ENCODE results near the gene YBEY.

- TF ChIP-seq EZH2 (IDR thresholded peaks at IDR 0.05; ENCODE audit: borderline replicate concordance, insufficient read depth, low read length, poor library complexity, severe bottlenecking) (no peak), CTCF (IDR thresholded peaks at IDR 0.05; ENCODE audit: poor library complexity, severe bottlenecking) (no peak), EP300 (conservative IDR thresholded peaks at IDR 0.05; ENCODE audit: poor library complexity, severe bottlenecking) (no peak)
Measured at GRCh38 chr21:46250146-46250725, 35.9 kb upstream of the YBEY start.

All from neural cell (in vitro differentiated cells).